K562 (cell line): ENCODE data around the gene DCAF11. TPM values are rescaled to one million over a fixed set of nuclear protein-coding genes. Genes with fewer than 3 reads are reported as not detected.

Experiments
- ATAC-seq: fragments of 200-7000 bp; cut with Tn5 transposase; 3 replicates; pipeline ENCODE4 v1.9.1; 2020; ENCODE audit warnings: moderate library complexity
- BruUV-seq: library from RNA; stranded (reverse); fragments of 400-500 nt; replicated peaks from 2 replicates; lab custom pipeline; 2021; lab: Mats Ljungman, UMichigan
- CTCF ChIA-PET: fragments of 300-600 bp; formaldehyde crosslinking; extraction: SDS; loops from one replicate; lab custom pipeline; 2021; ENCODE audit warnings: low intra/inter-chr PET ratio; lab: Yijun Ruan, JAX
- POLR2A ChIA-PET: fragments of 300-600, 350-650 bp; sonication (Branson Sonifier 250); formaldehyde crosslinking; extraction: SDS; loops from one replicate; lab custom pipeline; 2021; ENCODE audit warnings: antibody characterized with exemption, inconsistent platforms; lab: Yijun Ruan, JAX
- DNase-seq, 4 experiments: peaks; one replicate each; pipeline versions ENCODE4 v3.0.0 to v3.0.0-alpha.2; 2011 to 2018; ENCODE audit warnings: low spot score in 3 of 4, mixed read lengths in 3 of 4; ENCODE audit errors: extremely low read depth in 1 of 4
- FAIRE-seq: peaks from 2 replicates; lab custom pipeline; 2011; peaks lifted over from hg19 to GRCh38; lab: Jason Lieb, UNC
- H2AFZ ChIP-seq: 2 replicates; pipeline ENCODE4 v1.6.0; 2011; ENCODE audit warnings: low read depth, low read length, control low read depth, inconsistent platforms
- H3K27ac ChIP-seq: fragments of 200-600 bp; 3 replicates; pipeline ENCODE4 v1.8.0; 2011; ENCODE audit warnings: low read depth, mild to moderate bottlenecking, control low read depth, inconsistent platforms, low read length, moderate library complexity, mixed read lengths; ENCODE audit errors: extremely low read depth
- H3K27me3 ChIP-seq, 2 experiments: fragments of 300-600 bp in 1 of 2; 2 replicates in 1 of 2; 3 replicates in 1 of 2; pipeline versions ENCODE4 v1.6.0 to v1.8.0; 2011; ENCODE audit warnings: inconsistent platforms in 2 of 2, low read length in 2 of 2, mild to moderate bottlenecking in 1 of 2, mixed read lengths in 1 of 2, moderate library complexity in 1 of 2; ENCODE audit not compliant: control insufficient read depth in 2 of 2, insufficient read depth in 2 of 2
- H3K36me3 ChIP-seq: fragments of 300-600 bp; 3 replicates; pipeline ENCODE4 v1.8.0; 2011; ENCODE audit warnings: mild to moderate bottlenecking, low read length, inconsistent platforms; ENCODE audit not compliant: control insufficient read depth, insufficient read depth
- H3K4me1 ChIP-seq, 2 experiments: fragments of 200-600 bp in 1 of 2; replicated peaks in 1 of 2; 2 replicates in 1 of 2; 3 replicates in 1 of 2; pipeline versions ENCODE4 v1.5.1 to v1.8.0; 2011; ENCODE audit warnings: inconsistent platforms in 2 of 2, low read length in 2 of 2, mild to moderate bottlenecking in 1 of 2, mixed read lengths in 1 of 2, moderate library complexity in 1 of 2; ENCODE audit not compliant: control insufficient read depth in 2 of 2, insufficient read depth in 2 of 2
- H3K4me2 ChIP-seq: 2 replicates; pipeline ENCODE4 v1.6.1; 2011; ENCODE audit warnings: low read length, control low read depth, inconsistent platforms, mixed read lengths; ENCODE audit not compliant: insufficient read depth
- H3K4me3 ChIP-seq: fragments of 200-600 bp; sonication (generic), shearing (Covaris generic); 2 replicates; pipeline ENCODE4 v1.5.1; 2016; ENCODE audit warnings: control low read depth, inconsistent platforms
- H3K79me2 ChIP-seq: fragments of 200-600 bp; 3 replicates; pipeline ENCODE4 v1.8.0; 2011; ENCODE audit warnings: low read length, inconsistent platforms; ENCODE audit not compliant: control insufficient read depth, insufficient read depth
- H3K9ac ChIP-seq, 2 experiments: 2 replicates each; pipeline versions ENCODE4 v1.6.0 to v1.6.1; 2011; ENCODE audit warnings: low read depth in 2 of 2, low read length in 2 of 2, control low read depth in 1 of 2, inconsistent platforms in 1 of 2, mild to moderate bottlenecking in 1 of 2, mixed read lengths in 1 of 2; ENCODE audit not compliant: insufficient read depth in 1 of 2
- H3K9me1 ChIP-seq: one replicate; pipeline ENCODE4 v1.6.0; 2011; ENCODE audit warnings: inconsistent platforms, mild to moderate bottlenecking, low read length, moderate library complexity; ENCODE audit not compliant: control insufficient read depth, insufficient read depth
- H3K9me3 ChIP-seq: replicated peaks from 2 replicates; pipeline ENCODE4 v1.5.1; 2011; ENCODE audit warnings: low read depth, low read length, inconsistent platforms; ENCODE audit not compliant: control insufficient read depth, insufficient read depth
- H4K20me1 ChIP-seq: replicated peaks from 2 replicates; pipeline ENCODE4 v1.6.1; 2011; ENCODE audit warnings: low read length, inconsistent platforms, mixed read lengths; ENCODE audit not compliant: control insufficient read depth, insufficient read depth
- CCAR2 ChIP-seq: fragments of 200-400 bp; formaldehyde crosslinking; IDR thresholded peaks from 2 replicates; pipeline ENCODE4 v1.6.1; 2017; ENCODE audit warnings: mild to moderate bottlenecking, low read depth, low read length
- PPARD ChIP-seq: fragments of 250-450 bp; sonication (Bioruptor Pico); IDR thresholded peaks from 2 replicates; pipeline ENCODE4 v1.8.0; 2022; ENCODE audit warnings: inconsistent platforms, mild to moderate bottlenecking, moderate library complexity
- RFX1 ChIP-seq: fragments of 450-650 bp; IDR thresholded peaks from 2 replicates; pipeline ENCODE4 v1.6.1; 2016; ENCODE audit warnings: mild to moderate bottlenecking, moderate library complexity
- SMARCB1 ChIP-seq: IDR thresholded peaks from 2 replicates; pipeline ENCODE4 v1.6.1; 2011; ENCODE audit warnings: improper control_type of control experiment, low read depth; ENCODE audit not compliant: insufficient read length
- SPI1 ChIP-seq: IDR thresholded peaks from 2 replicates; pipeline ENCODE4 v1.6.1; 2011; ENCODE audit warnings: low read depth, low read length, control low read depth, borderline replicate concordance
- ZBTB5 ChIP-seq: fragments of 450-650 bp; IDR thresholded peaks from 2 replicates; pipeline ENCODE4 v1.6.1; 2017; ENCODE audit warnings: antibody characterized with exemption
- WGBS: fragments of 100-300 bp; shearing (Covaris generic); methylation state at CpG from one replicate; pipeline ENCODE4 v1.1.6; 2016; ENCODE audit warnings: low coverage, mixed read lengths; ENCODE audit not compliant: insufficient coverage; ENCODE audit errors: missing lambda C conversion rate; 5-methylcytosine and 5-hydroxymethylcytosine counted together
- in situ Hi-C: fragments of 300-500 bp; cut with MboI; formaldehyde crosslinking; loops from 4 replicates; pipeline ENCODE4 v1.15.0; 2018; ENCODE audit warnings: inconsistent platforms, mixed read lengths
- intact Hi-C: fragments of 100-400 bp; cut with micrococcal nuclease; formaldehyde crosslinking; loops from 2 replicates; pipeline ENCODE4 v1.14.2; 2022
- polyA plus RNA-seq, 8 experiments: library from polyadenylated mRNA; depleted of rRNA in 4 of 8; stranded (reverse) in 5 of 8; unstranded in 3 of 8; fragments of >200 nt; fragmentation: Nextera tagmentation in 2 of 8; fragmentation: Illumina TruSeq in 1 of 8; extraction: Ambion mirVana in 2 of 8; extraction: Trizol in 1 of 8; gene quantifications; 2 replicates each; pipeline versions ENCODE4 v1.2.1 to v1.2.3, GENCODE V29; 2011 to 2014; ENCODE audit warnings: inconsistent platforms in 1 of 8, missing spikeins in 1 of 8
- total RNA-seq, 7 experiments: library from RNA; depleted of rRNA in 6 of 7; stranded (reverse); fragments of >200 nt in 6 of 7; fragmentation: Illumina TruSeq in 2 of 7; extraction: Trizol in 2 of 7; gene quantifications; 2 replicates each; pipeline versions ENCODE4 v1.2.1 to v1.2.3, GENCODE V29; 2011 to 2021; ENCODE audit warnings: low replicate concordance in 1 of 7
- TF ChIP-seq, protein P1 (sequence below): sonication (generic); formaldehyde crosslinking; IDR thresholded peaks from 2 replicates; pipeline ENCODE4 v1.8.0; 2022; ENCODE audit warnings: missing genetic modification reagents, mild to moderate bottlenecking, moderate library complexity, borderline replicate concordance
- TF ChIP-seq, protein P2 (sequence below), 2 experiments: fragments of 450-650 bp; formaldehyde crosslinking in 1 of 2; IDR thresholded peaks; 2 replicates each; pipeline versions ENCODE4 v1.4.0 to v1.6.1; 2014 to 2020; ENCODE audit warnings: mild to moderate bottlenecking in 2 of 2, borderline replicate concordance in 1 of 2, low read depth in 1 of 2

Gene DCAF11
- total and polyA plus RNA-seq, 9 of the 15 experiments (the other 6 are each of a cell fraction or from before 2014, with no cell fraction given): 8.5 to 46.2 (median 36.4) TPM

- Histone ChIP-seq H3K9ac (no peak overlapping the region), H3K4me2 (no peak overlapping the region)
- intact Hi-C loops: no loop called here
- TF ChIP-seq SMARCB1 (no peak), ZBTB5 (no peak), PPARD (CRISPR knock-in tag) (no peak), CCAR2 (no peak), SPI1 (peak; percentile 92), RFX1 (peak; percentile 85)
- TF ChIP-seq, protein P1, sequence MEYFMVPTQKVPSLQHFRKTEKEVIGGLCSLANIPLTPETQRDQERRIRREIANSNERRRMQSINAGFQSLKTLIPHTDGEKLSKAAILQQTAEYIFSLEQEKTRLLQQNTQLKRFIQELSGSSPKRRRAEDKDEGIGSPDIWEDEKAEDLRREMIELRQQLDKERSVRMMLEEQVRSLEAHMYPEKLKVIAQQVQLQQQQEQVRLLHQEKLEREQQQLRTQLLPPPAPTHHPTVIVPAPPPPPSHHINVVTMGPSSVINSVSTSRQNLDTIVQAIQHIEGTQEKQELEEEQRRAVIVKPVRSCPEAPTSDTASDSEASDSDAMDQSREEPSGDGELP (CRISPR knock-in tag): no peak
- TF ChIP-seq, protein P2, sequence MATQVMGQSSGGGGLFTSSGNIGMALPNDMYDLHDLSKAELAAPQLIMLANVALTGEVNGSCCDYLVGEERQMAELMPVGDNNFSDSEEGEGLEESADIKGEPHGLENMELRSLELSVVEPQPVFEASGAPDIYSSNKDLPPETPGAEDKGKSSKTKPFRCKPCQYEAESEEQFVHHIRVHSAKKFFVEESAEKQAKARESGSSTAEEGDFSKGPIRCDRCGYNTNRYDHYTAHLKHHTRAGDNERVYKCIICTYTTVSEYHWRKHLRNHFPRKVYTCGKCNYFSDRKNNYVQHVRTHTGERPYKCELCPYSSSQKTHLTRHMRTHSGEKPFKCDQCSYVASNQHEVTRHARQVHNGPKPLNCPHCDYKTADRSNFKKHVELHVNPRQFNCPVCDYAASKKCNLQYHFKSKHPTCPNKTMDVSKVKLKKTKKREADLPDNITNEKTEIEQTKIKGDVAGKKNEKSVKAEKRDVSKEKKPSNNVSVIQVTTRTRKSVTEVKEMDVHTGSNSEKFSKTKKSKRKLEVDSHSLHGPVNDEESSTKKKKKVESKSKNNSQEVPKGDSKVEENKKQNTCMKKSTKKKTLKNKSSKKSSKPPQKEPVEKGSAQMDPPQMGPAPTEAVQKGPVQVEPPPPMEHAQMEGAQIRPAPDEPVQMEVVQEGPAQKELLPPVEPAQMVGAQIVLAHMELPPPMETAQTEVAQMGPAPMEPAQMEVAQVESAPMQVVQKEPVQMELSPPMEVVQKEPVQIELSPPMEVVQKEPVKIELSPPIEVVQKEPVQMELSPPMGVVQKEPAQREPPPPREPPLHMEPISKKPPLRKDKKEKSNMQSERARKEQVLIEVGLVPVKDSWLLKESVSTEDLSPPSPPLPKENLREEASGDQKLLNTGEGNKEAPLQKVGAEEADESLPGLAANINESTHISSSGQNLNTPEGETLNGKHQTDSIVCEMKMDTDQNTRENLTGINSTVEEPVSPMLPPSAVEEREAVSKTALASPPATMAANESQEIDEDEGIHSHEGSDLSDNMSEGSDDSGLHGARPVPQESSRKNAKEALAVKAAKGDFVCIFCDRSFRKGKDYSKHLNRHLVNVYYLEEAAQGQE (IDR thresholded peaks at IDR 0.05; ENCODE audit: borderline replicate concordance): no peak
- TF ChIP-seq, protein P2 (CRISPR knock-in tag; IDR thresholded peaks at IDR 0.05; ENCODE audit: low read depth): no peak
Measured at GRCh38 chr14:24079491-24080141, 35.0 kb upstream of the DCAF11 start.

More at GRCh38 chr14:24079491-24080141, 35.0 kb upstream of the DCAF11 start:
- ATAC-seq (no peak), DNase-seq (peak in 1 of 4 experiments; percentile 10), FAIRE-seq (no peak)
- Histone ChIP-seq H3K4me1 (peaks cover 18 to 36% of the 10 kb centered on the region in 2 experiments), H3K27ac (no peak overlapping the region), H3K36me3 (no peaks in the 10 kb centered on the region), H4K20me1 (no peaks in the 10 kb centered on the region), H3K4me3 (no peak overlapping the region), H3K79me2 (no peaks in the 10 kb centered on the region), H2AFZ (no peak overlapping the region), H3K9me3 (no peaks in the 10 kb centered on the region), H3K9me1 (no peaks in the 10 kb centered on the region), H3K27me3 (no peaks in the 10 kb centered on the region)
- BruUV-seq: no TSS peak
- WGBS: 35% methylated on average over 4 of the region's 9 CpGs
- ChIA-PET CTCF (no interaction called here), POLR2A (interaction anchor here (1.5 to 5.5 kb wide), 2 partner anchors 9 to 15 kb away, joined by 4 to 40 read pairs; partner anchors contain the start of gene PCK2)
- in situ Hi-C loops: no loop called here
